Esophagus muscularis mucosa (tissue), 4 donors: ENCODE measurements around the gene RRAD. TPM values are rescaled to one million over a fixed set of nuclear protein-coding genes. Genes with fewer than 3 reads are reported as not detected.
"Not testable (repeated sequence)": the region's sequence is repeated elsewhere in the genome, so short reads cannot be mapped to it uniquely, and the experiment has no call there.

Source experiments
- DNase-seq: peaks from one replicate; pipeline ENCODE4 v3.0.0-alpha.2; 2017; ENCODE audit errors: extremely low spot score
- H3K27ac ChIP-seq, 4 donors: fragments of 200-600 bp; sonication (generic); replicated peaks in 1 of 4; 1 replicate in 3 of 4; 2 replicates in 1 of 4; pipeline ENCODE4 v1.5.1; 2016 to 2019; ENCODE audit warnings: mild to moderate bottlenecking in 1 of 4
- H3K27me3 ChIP-seq, 4 donors: fragments of 200-600 bp; sonication (generic); one replicate each; pipeline versions ENCODE4 v1.5.1 to v1.6.0; 2016 to 2019
- H3K36me3 ChIP-seq, 4 donors: fragments of 200-600 bp; sonication (generic); one replicate each; pipeline ENCODE4 v1.5.1; 2016 to 2019
- H3K4me1 ChIP-seq, 4 donors: fragments of 200-600 bp; sonication (generic); one replicate each; pipeline ENCODE4 v1.5.1; 2016 to 2019
- H3K4me3 ChIP-seq, 4 donors: fragments of 200-600 bp; sonication (generic); 1 replicate in 2 of 4; 2 replicates in 2 of 4; pipeline ENCODE4 v1.5.1; 2016 to 2019; ENCODE audit warnings: mild to moderate bottlenecking in 4 of 4, moderate library complexity in 1 of 4
- H3K9me3 ChIP-seq, 4 donors: fragments of 200-600 bp; sonication (generic); 1 replicate in 3 of 4; 2 replicates in 1 of 4; pipeline ENCODE4 v1.5.1; 2016 to 2019
- CTCF ChIP-seq, 3 experiments: fragments of 200-600 bp in 2 of 3; fragments of 450-650 bp in 1 of 3; sonication (generic) in 2 of 3; IDR thresholded peaks; one replicate each; pipeline ENCODE4 v1.5.1; 2017 to 2019; ENCODE audit warnings: antibody characterized with exemption in 3 of 3, mild to moderate bottlenecking in 2 of 3, moderate library complexity in 1 of 3
- EP300 ChIP-seq: sonication (generic); formaldehyde crosslinking; IDR thresholded peaks from one replicate; pipeline ENCODE4 v1.6.1; 2017; ENCODE audit warnings: antibody characterized with exemption
- POLR2A ChIP-seq: fragments of 450-650 bp; IDR thresholded peaks from one replicate; pipeline ENCODE4 v1.6.1; 2017; ENCODE audit warnings: antibody characterized with exemption, moderate library complexity, mild to moderate bottlenecking, low read depth
- POLR2AphosphoS5 ChIP-seq, 2 donors: sonication (generic); formaldehyde crosslinking; IDR thresholded peaks; one replicate each; pipeline ENCODE4 v1.6.1; 2017; ENCODE audit warnings: antibody characterized with exemption in 2 of 2
- WGBS: methylation state at CpG from one replicate; pipeline ENCODE4 v1.1.5; 2018; 5-methylcytosine and 5-hydroxymethylcytosine counted together
- intact Hi-C: fragments of 100-400 bp; cut with DNase I; formaldehyde crosslinking; loops from one replicate; pipeline ENCODE4 v1.15.1; 2023
- total RNA-seq, 4 donors: library from RNA; depleted of rRNA; stranded (reverse); fragments of >200 nt; gene quantifications; one replicate each; pipeline versions ENCODE4 v1.1.0 to v1.2.1, GENCODE V29; 2016

RRAD gene
- total RNA-seq, 4 donors from 2014 or later, result 36.4 to 64.9 (median 55.4) TPM

- peaks cover 38 to 81% (median 75%) of the 10 kb centered on the region in 4 donors for H3K4me1 ChIP-seq
- no peak overlapping the region for H3K4me3 ChIP-seq
- peak overlapping the region; percentile 86 to 91 (median 90) for H3K27ac ChIP-seq
- DNase-seq, result no peak
- intact Hi-C loops, result loop anchor here (5.0 kb wide), 1 partner anchor 258 kb away; the partner anchor contains the start of genes FBXL8 and TRADD
- 69% methylated on average over 4 of the region's 6 CpGs for WGBS
- no peaks in the 10 kb centered on the region for H3K36me3 ChIP-seq
- no peaks in the 10 kb centered on the region for H3K27me3 ChIP-seq
- no peaks in the 10 kb centered on the region for H3K9me3 ChIP-seq
- TF ChIP-seq POLR2AphosphoS5 (IDR thresholded peaks at IDR 0.05) (no peak), CTCF (IDR thresholded peaks at IDR 0.05) (no peak)
Measured at GRCh38 chr16:66899310-66899944, 25.9 kb downstream of the RRAD start.

GRCh38 chr16:66898933-66899309 lies 26.4 kb downstream of the RRAD start:
- Histone ChIP-seq H3K36me3 (no peaks in the 10 kb centered on the region), H3K9me3 (no peaks in the 10 kb centered on the region), H3K4me3 (no peak overlapping the region), H3K27me3 (no peaks in the 10 kb centered on the region), H3K27ac (peak overlapping the region; percentile 86 to 91 (median 90)), H3K4me1 (peaks cover 38 to 76% (median 70%) of the 10 kb centered on the region in 4 donors)
- intact Hi-C loops, result loop anchor here (5.0 kb wide), 1 partner anchor 258 kb away; the partner anchor contains the start of genes FBXL8 and TRADD
- no peak for DNase-seq
- TF ChIP-seq POLR2A (no peak), POLR2AphosphoS5 (IDR thresholded peaks at IDR 0.05) (no peak), EP300 (no peak), CTCF (IDR thresholded peaks at IDR 0.05) (no peak)
- WGBS, result 86% methylated on average over 2 of the region's 2 CpGs

DNA sequence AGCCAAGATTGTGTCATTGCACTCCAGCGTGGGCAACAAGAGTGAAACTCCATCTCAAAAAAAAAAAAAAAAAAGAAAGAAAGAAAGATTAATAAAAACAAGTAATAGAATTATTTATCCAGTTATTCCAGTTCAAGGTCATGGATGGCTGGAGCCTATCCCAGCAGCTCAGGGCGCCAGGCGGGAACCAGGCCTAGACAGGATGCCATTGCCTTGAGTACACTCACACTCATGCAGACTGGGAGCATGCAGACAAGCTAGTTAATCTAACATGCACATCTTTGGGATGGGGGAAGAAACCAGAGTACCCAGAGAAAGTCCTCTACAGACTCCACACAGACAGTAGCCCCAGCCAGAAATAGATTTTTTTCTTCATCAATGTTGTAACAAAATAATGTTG lies 27.1 kb downstream of the RRAD start:
- Histone ChIP-seq H3K27ac (peak overlapping the region; percentile 86 to 91 (median 90)), H3K4me1 (peaks cover 38 to 68% (median 63%) of the 10 kb centered on the region in 4 donors), H3K36me3 (no peaks in the 10 kb centered on the region), H3K4me3 (no peak overlapping the region), H3K9me3 (no peaks in the 10 kb centered on the region), H3K27me3 (no peaks in the 10 kb centered on the region)
- 51% methylated on average over 3 of the region's 3 CpGs for WGBS
- DNase-seq, result no peak
- TF ChIP-seq POLR2A, result no peak
- peak; percentile 15 to 43 for TF ChIP-seq POLR2AphosphoS5 (IDR thresholded peaks at IDR 0.05)
- intact Hi-C loops, result loop anchor here (5.0 kb wide), 1 partner anchor 259 kb away; the partner anchor contains the start of genes FBXL8 and TRADD

DNA sequence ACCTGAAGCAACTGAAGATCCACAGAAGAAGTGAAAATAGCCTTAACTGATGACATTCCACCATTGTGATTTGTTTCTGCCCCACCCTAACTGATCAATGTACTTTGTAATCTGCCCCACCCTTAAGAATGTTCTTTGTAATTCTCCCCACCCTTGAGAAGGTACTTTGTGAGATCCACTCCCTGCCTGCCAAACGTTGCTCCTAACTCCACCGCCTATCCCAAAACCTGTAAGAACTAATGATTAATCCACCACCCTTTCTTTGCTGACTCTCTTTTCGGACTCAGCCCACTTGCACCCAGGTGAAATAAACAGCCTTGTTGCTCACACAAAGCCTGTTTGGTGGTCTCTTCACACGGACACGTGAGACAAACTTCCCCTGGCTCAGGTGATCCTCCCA lies 28.7 kb downstream of the RRAD start:
- H3K27me3 ChIP-seq, DNase-seq, H3K9me3 ChIP-seq, H3K4me3 ChIP-seq, H3K36me3 ChIP-seq: not testable (repeated sequence)
- intact Hi-C loops, result loop anchor here (5.0 kb wide), 1 partner anchor 261 kb away; the partner anchor contains the start of genes FBXL8 and TRADD
- peaks cover 33 to 53% (median 48%) of the 10 kb centered on the region in 4 donors for H3K4me1 ChIP-seq
- 71% methylated on average over 5 of the region's 5 CpGs for WGBS
- H3K27ac ChIP-seq, result peak overlapping the region in 1 of 4 donors; percentile 58

DNA sequence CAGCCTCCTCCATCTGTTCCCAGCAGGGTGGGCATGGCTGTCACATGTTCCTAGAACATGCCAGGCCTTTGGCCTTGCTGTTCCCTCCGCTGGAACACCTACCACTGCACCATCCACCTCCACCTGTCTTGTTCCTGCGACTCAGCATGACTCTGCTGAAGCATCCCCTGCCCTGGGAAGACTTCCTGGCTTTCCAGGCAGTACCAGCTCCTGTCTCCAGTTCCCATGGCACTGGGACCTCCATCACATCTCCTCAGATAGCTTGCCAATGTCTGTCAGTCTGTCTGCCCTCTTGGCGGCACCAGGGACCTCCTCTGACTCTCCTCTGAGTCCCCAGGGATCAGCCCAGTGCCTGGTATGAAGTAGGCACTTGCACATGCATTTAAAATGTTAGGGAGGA lies 29.3 kb downstream of the RRAD start:
- no peak for TF ChIP-seq EP300
- no peak for TF ChIP-seq CTCF (IDR thresholded peaks at IDR 0.05)
- TF ChIP-seq POLR2A, result no peak
- TF ChIP-seq POLR2AphosphoS5 (IDR thresholded peaks at IDR 0.05), result no peak
- no peaks in the 10 kb centered on the region for H3K27me3 ChIP-seq
- WGBS, result 100% methylated on average over 3 of the region's 3 CpGs
- intact Hi-C loops, result loop anchor here (1.0 to 5.0 kb wide), 2 partner anchors 33 to 261 kb away; partner anchors contain the start of genes FBXL8 and TRADD
- no peaks in the 10 kb centered on the region for H3K36me3 ChIP-seq
- H3K4me1 ChIP-seq, result peaks cover 26 to 46% (median 41%) of the 10 kb centered on the region in 4 donors
- no peak for DNase-seq
- H3K4me3 ChIP-seq, result no peak overlapping the region
- H3K27ac ChIP-seq, result no peak overlapping the region
- H3K9me3 ChIP-seq, result no peaks in the 10 kb centered on the region
